HG03565 (cell line): ENCODE results near the gene CAP2.

Source experiments
- ATAC-seq: cut with Tn5 transposase; IDR thresholded peaks from one replicate; pipeline ENCODE4 v1.9.1; 2021; ENCODE audit warnings: mild to moderate bottlenecking, moderate library complexity; ENCODE audit not compliant: unreplicated experiment

Gene CAP2

DNA sequence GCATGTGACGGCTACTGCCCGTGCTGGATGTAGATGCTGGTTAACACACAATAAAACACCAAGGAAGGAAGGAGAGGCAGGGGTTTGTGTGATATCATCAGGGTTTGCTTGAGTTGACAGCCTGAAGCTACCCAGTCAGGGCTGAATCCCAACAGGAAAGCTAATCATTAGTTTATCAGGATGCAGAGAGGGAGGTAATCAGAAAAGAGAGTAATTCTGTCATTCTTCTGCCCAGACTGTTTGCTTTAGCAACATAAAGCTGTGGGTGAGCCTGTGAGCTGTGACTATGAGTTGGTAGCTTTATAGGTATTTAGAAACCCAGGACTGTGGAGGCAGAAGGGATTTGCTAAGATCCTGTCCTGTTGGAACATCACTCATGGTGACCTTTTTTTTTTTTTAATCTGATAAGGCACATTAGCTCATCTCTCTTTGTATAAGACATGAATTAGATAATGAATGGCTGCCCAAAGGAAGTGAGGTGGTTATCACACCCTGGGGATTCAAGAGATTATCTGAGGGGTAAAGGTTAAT is 79.3 kb downstream of the CAP2 start:
- ATAC-seq = no peak

DNA sequence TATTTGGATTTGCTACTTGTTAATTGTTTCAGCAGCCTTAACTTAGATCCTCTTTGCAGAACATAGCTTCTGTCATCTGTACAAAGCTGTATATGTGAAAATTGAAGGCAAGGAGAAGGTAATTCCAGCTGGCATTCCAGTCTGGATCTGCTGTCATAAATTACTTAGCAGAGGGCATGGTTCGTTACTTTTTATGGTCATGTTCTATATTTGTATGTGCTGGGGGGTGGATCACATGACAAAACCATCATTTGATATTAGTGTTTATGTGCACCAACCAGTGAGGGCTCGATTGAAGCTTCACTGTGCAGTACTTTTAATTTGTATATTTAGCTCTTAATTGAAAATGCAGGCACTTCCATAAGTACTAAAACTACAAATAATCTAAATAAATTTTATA is 80.2 kb downstream of the CAP2 start:
- ATAC-seq = no peak

DNA sequence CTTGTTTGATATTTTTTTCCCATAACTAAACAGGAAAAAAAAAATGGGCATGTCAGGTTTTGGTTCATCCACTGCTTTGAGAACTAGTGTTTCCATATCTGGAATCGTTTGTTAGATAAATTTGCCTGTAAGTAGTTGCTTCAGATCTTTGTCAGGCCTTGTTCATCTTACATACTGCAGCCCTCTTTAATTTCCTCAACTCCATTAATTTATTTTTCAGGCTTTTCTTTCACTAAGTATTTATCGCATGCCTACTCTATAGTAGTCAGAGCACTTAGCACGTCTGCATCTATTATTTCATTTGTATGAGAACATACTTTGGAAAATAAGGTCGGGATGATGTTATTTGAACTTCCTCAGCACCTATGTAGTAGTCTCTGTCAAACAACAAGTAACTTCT is 80.9 kb downstream of the CAP2 start:
- ATAC-seq = no peak

DNA sequence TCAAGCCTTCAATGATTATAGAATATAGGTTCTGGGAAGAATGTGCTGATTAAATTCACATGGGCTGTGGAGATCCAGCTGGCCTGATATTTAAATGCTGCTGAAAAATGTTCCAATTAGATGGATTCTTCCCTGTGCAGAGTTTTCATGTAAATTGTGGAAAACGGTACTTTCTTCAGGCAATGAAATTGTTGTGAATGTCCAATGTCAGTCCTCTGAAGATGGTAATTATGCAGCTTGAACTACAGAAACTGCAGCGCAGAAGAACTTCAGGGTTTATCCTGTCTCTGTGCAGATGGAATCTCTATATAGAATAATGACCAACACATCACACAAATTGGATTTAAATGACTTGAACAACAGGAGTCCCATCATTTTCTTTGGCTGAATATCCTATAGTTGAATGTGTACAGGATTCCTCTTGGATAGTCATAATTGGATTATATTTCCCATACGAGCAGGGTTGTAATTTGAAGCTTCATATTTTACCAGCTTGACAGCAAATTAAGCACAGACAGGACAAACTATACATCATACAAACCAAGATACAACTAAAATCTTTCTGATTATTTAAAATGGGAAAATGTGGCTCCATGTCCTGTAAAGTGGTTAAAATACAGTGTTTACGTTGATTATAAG is 82.3 kb downstream of the CAP2 start:
- ATAC-seq = no peak

- ATAC-seq = no peak
Observed at GRCh38 chr6:17476511-17476910, 83.1 kb downstream of the CAP2 start.

- no peak for ATAC-seq
Observed at GRCh38 chr6:17477356-17477755, 84.0 kb downstream of the CAP2 start.

DNA sequence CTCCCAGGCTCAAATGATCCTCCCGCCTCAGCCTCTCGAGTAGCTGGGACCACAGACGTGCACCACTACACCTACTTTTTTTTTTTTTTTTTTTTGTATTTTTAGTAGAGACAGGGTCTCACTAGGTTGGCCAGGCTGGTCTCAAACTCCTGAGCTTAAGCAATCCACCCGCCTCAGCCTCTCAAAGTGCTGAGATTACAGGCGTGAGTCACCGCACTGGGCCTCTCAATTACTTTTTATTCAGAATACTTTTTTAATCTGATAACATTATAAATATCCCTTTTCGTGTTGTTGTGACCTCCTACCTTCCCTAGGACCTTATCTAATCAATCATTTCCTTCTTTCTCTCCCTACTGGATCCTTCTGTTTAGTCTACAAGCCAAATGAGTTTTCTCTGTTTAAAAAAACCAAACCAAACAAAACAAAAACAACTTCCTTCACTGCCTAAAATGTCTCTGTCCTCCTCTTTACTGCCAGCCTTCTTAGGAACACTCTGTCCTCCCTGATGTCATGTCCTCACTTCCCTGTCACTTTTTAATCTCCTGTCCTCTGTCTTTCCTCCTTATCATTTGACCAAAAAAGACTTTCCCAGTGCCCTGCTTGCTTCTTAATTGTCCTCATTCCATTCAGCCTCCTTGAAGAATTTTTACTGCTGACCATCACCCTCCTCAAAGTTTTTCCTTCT is 85.0 kb downstream of the CAP2 start:
- ATAC-seq = no peak

DNA sequence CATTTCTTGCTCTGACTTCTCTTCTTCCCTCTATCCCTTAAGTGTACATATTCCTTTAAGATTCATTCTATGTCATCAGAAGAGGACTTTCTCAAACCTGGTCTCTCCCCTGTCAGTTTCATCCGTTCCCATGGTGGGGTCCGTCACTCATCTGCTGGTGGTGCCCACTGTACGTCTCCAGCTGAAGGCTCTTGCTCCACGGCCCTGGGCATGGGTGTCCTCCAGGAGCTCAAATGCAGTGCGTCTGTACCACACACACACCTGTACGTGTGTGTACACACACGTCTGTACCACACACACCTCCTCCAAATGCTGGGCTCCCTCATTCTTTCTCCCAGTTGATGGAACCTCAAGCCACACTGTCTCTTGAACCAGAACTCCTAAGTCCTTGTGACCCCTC is 85.6 kb downstream of the CAP2 start:
- no peak for ATAC-seq

DNA sequence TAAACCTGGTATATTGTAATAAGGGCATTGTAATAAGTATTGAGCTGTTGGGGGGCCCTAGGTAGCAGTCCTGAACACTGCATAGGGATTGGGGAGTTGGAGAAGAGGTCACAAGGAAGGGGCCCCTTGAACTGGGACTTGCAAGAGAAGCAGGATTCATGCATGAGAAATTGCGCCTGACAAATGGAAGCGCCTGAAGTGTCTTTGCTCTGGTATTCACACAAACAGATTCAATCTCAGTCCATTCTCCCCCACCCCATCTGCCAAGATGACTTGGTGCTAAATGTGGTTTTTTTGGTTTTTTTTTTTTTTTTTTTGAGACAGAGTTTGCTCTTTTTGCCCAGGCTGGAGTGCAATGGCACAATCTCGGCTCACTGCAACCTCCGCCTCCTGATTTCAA is 87.1 kb downstream of the CAP2 start:
- no peak for ATAC-seq

DNA sequence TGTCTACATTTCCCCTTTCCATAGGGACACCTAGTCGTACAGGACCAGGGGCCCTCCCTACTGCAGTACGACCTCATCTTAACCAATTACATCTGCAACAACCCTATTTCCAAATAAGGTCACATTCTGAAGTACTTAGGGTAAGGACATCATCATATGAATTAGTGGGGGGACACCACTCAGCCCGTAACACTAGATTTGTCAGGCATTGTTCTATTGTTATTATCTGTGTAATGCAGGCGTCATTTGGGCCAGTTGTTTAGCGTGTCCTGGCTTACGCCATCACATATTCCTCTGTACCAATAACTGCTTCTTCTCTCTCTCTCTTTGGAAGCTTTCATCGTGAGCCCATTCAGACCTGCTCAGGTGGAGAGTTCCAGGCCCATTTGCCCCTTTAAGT is 89.3 kb downstream of the CAP2 start:
- ATAC-seq = no peak

- ATAC-seq = no peak
Observed at GRCh38 chr6:17483391-17484016, 90.1 kb downstream of the CAP2 start.

DNA sequence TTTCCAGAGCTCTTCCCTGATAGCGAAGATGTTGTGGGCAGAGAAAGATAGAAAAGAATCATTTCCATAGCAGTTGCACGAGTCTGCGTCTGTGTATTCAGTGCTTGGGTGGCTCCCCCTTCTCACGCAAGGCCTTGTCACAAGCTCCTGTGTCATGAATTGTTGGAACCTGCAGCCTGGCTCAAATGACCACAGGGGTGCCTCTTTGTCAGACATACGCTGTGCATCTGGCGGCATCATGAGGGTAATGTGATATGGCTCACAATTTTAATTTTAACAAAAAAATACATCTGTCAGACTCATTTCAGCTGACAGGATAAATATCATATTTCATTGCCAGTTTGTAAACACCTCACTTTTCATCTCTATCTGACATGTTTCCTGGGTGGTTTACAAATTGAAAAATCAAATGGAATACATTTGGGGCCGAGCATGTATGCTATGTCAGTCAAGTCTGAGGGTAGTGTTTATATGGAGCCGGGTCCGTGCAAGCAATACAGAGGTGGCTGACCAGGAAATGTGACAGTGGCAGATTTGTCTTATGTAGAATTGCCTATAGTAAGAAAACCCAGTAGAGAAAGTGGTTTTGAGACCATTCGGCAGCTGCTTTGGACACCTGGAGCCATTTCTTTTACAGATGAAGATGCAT is 90.9 kb downstream of the CAP2 start:
- no peak for ATAC-seq

DNA sequence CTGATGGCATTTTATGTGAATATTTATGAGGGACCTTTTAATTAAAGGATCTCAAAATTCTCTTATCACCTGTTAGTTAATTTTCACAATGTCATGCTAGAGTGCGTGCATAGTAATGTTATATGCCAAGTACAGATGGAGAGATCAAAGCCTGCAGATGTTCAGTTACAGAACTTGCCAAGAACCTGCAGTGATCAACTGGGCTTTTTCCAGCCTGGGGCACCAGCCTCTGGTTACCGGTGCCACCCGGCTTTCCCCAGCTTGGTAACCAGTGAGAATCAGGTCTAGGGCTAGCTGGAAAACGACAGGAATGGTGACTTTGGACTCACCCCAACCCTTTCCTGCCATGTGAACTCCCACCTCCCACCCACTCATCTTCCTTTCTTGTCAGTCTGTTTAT is 91.8 kb downstream of the CAP2 start:
- no peak for ATAC-seq

DNA sequence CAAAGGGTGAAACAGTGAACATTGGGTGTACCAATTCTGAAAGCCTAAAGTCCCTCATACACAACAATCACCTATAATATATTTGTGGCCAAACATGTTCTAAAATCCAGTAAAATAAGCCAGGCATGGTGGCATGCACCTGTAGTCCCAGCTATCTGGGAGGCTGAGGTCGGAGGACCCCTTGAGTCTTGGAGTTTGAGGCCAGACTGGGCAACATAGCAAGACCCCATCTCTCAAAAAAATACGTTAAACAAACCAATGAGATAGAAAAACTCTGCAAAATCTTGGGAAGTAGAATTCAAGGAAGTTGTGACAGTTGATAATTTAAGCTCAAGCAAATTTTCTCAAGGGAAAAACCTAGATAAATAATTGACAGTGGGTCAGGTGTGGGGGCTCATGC is 92.6 kb downstream of the CAP2 start:
- no peak for ATAC-seq

- ATAC-seq = no peak
Observed at GRCh38 chr6:17486680-17487079, 93.3 kb downstream of the CAP2 start.

- no peak for ATAC-seq
Observed at GRCh38 chr6:17490724-17491123, 97.3 kb downstream of the CAP2 start.

DNA sequence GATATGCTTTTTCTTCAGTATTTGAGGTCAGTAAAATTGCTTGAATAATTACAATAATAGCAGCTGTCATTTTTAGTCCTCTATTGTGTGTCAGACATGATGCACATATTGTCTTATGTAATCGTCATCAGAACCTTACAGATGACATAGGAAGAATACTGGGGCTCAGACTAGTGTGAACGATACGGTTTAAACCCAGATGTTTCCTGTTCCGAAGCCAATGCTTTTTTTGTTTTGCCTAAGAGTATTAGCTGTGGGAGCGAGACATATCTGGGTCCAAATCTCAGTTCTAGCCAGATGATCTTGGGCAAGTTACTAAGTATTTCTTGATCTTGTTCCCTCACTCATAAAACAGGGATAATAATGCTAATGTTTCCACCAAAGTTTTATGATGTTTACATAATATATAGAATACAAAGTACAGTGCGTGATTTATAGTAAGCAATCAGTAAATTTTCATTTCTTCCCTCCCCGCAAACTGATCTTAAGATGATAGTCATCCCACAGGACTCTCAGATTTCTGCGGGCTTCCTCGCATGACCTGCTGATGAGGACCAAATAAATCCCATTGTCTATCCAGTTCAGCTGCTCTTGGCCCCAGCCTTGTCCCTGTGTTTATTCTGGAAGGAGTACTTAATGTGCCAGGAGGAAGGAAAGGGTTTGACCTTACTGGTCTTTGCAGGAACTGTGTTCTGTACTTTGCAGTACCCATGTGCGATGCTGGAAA is 98.2 kb downstream of the CAP2 start:
- ATAC-seq = no peak

DNA sequence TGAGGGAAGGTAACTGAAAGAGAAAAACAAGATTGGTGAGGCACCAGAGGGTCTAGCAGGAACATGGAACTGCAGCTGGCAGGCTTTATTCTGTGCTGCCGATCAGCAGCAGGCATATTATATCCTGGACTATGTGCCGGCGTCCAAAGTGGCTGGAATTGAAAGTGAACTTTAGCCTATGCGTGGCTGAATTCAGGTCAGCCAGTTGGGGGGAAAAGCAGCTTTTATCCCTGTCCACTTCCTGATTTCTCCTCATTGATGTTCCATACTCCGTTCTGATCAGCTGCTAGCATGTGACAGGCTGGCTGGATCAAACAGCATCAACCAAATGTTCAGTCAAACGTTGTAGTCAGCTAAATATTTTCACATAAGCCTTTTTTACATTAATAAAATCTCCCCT is 99.0 kb downstream of the CAP2 start:
- ATAC-seq = no peak

GRCh38 chr6:17493286-17493685 is 99.9 kb downstream of the CAP2 start:
- ATAC-seq = no peak

- no peak for ATAC-seq
Observed at GRCh38 chr6:17494177-17494576, 100.8 kb downstream of the CAP2 start.

DNA sequence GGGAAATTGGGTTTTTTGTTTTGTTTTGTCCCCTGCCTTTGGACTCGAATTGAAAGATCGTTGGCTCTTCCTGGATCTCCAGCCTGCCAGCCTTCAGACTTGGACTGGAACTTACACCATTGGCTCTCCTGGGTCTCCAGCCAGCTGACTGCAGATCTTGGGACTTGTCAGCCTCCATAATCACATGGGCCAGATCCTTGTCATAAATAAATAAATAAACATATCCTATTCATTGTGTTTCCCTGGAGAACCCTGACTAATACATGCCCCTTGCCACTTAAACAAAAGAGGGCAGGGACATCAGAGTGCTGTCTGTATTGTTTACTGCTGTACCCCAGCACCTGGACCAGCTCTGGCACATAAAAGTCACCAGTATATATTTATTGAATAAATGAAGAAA is 101.5 kb downstream of the CAP2 start:
- no peak for ATAC-seq
